HEK293 (cell line): ENCODE results near the gene USP2.

Experiments
- GFI1B ChIP-seq: fragments of 450-650 bp; formaldehyde crosslinking; IDR thresholded peaks from 2 replicates; pipeline ENCODE4 v1.5.1; 2016; ENCODE audit warnings: missing biosample characterization, missing genetic modification characterization
- GLIS2 ChIP-seq: fragments of 450-650 bp; formaldehyde crosslinking; IDR thresholded peaks from 2 replicates; pipeline ENCODE4 v1.5.1; 2016; ENCODE audit warnings: missing biosample characterization, missing genetic modification characterization
- REPIN1 ChIP-seq: fragments of 450-650 bp; formaldehyde crosslinking; IDR thresholded peaks from 2 replicates; pipeline ENCODE4 v1.5.1; 2017; ENCODE audit warnings: missing biosample characterization, missing genetic modification characterization, low read depth
- TSHZ1 ChIP-seq: fragments of 450-650 bp; formaldehyde crosslinking; IDR thresholded peaks from 2 replicates; pipeline ENCODE4 v1.5.1; 2016; ENCODE audit warnings: missing biosample characterization, missing genetic modification characterization, borderline replicate concordance
- ZFP3 ChIP-seq: fragments of 450-650 bp; formaldehyde crosslinking; IDR thresholded peaks from 2 replicates; pipeline ENCODE4 v1.5.1; 2016; ENCODE audit warnings: low read depth, missing biosample characterization, missing genetic modification characterization
- ZFP69B ChIP-seq: fragments of 450-650 bp; formaldehyde crosslinking; IDR thresholded peaks from 2 replicates; pipeline ENCODE4 v1.5.1; 2016; ENCODE audit warnings: missing biosample characterization, missing genetic modification characterization
- ZNF214 ChIP-seq: fragments of 450-650 bp; formaldehyde crosslinking; IDR thresholded peaks from 2 replicates; pipeline ENCODE4 v1.5.1; 2017; ENCODE audit warnings: missing biosample characterization, mild to moderate bottlenecking, missing genetic modification characterization, borderline replicate concordance
- ZNF350 ChIP-seq: fragments of 450-650 bp; formaldehyde crosslinking; IDR thresholded peaks from 2 replicates; pipeline ENCODE4 v1.5.0; 2017; ENCODE audit warnings: missing biosample characterization, mild to moderate bottlenecking, missing genetic modification characterization
- ZNF521 ChIP-seq: fragments of 450-650 bp; formaldehyde crosslinking; IDR thresholded peaks from 2 replicates; pipeline ENCODE4 v1.5.1; 2017; ENCODE audit warnings: missing biosample characterization, mild to moderate bottlenecking, missing genetic modification characterization
- ZNF610 ChIP-seq: fragments of 450-650 bp; formaldehyde crosslinking; IDR thresholded peaks from 2 replicates; pipeline ENCODE4 v1.5.1; 2016; ENCODE audit warnings: missing biosample characterization, missing genetic modification characterization, borderline replicate concordance
- ZNF664 ChIP-seq: fragments of 450-650 bp; formaldehyde crosslinking; IDR thresholded peaks from 2 replicates; pipeline ENCODE4 v1.5.1; 2016; ENCODE audit warnings: missing biosample characterization, missing genetic modification characterization
- ZNF677 ChIP-seq: fragments of 450-650 bp; IDR thresholded peaks from 2 replicates; pipeline ENCODE4 v1.5.0; 2018; ENCODE audit warnings: missing biosample characterization, mild to moderate bottlenecking, missing genetic modification characterization, moderate library complexity
- ZNF777 ChIP-seq: fragments of 450-650 bp; formaldehyde crosslinking; IDR thresholded peaks from 2 replicates; pipeline ENCODE4 v1.5.1; 2017; ENCODE audit warnings: missing biosample characterization, missing genetic modification characterization, borderline replicate concordance
- ZSCAN30 ChIP-seq: fragments of 450-650 bp; IDR thresholded peaks from 2 replicates; pipeline ENCODE4 v1.5.1; 2018; ENCODE audit warnings: missing biosample characterization, mild to moderate bottlenecking, missing genetic modification characterization, moderate library complexity
- TF ChIP-seq, protein P1 (sequence below): fragments of 450-650 bp; formaldehyde crosslinking; IDR thresholded peaks from 2 replicates; pipeline ENCODE4 v1.5.1; 2016; ENCODE audit warnings: missing biosample characterization, missing genetic modification characterization
- TF ChIP-seq, protein P2 (sequence below): fragments of 450-650 bp; formaldehyde crosslinking; IDR thresholded peaks from 2 replicates; pipeline ENCODE4 v1.5.1; 2016; ENCODE audit warnings: missing biosample characterization, missing genetic modification characterization
- TF ChIP-seq, protein P3 (sequence below): fragments of 450-650 bp; formaldehyde crosslinking; IDR thresholded peaks from 2 replicates; pipeline ENCODE4 v1.5.1; 2016; ENCODE audit warnings: missing biosample characterization, missing genetic modification characterization
- TF ChIP-seq, protein P4 (sequence below): fragments of 450-650 bp; formaldehyde crosslinking; IDR thresholded peaks from 2 replicates; pipeline ENCODE4 v1.5.1; 2017; ENCODE audit warnings: missing biosample characterization, missing genetic modification characterization
- TF ChIP-seq, protein P5 (sequence below): IDR thresholded peaks from 2 replicates; pipeline ENCODE4 v1.6.1; 2011; ENCODE audit warnings: mild to moderate bottlenecking, low read depth, low read length, borderline replicate concordance
- TF ChIP-seq, protein P6 (sequence below): fragments of 450-650 bp; formaldehyde crosslinking; IDR thresholded peaks from 2 replicates; pipeline ENCODE4 v1.5.1; 2017; ENCODE audit warnings: missing biosample characterization, missing genetic modification characterization
- TF ChIP-seq, protein P7 (sequence below): fragments of 450-650 bp; formaldehyde crosslinking; IDR thresholded peaks from 2 replicates; pipeline ENCODE4 v1.5.1; 2016; ENCODE audit warnings: missing biosample characterization, missing genetic modification characterization, low read depth
- TF ChIP-seq, protein P8 (sequence below): fragments of 450-650 bp; formaldehyde crosslinking; IDR thresholded peaks from 2 replicates; pipeline ENCODE4 v1.5.1; 2016; ENCODE audit warnings: missing biosample characterization, missing genetic modification characterization

The USP2 gene

GRCh38 chr11:119381181-119381988 lies at the start of gene USP2 (continued):
- TF ChIP-seq, protein P1, sequence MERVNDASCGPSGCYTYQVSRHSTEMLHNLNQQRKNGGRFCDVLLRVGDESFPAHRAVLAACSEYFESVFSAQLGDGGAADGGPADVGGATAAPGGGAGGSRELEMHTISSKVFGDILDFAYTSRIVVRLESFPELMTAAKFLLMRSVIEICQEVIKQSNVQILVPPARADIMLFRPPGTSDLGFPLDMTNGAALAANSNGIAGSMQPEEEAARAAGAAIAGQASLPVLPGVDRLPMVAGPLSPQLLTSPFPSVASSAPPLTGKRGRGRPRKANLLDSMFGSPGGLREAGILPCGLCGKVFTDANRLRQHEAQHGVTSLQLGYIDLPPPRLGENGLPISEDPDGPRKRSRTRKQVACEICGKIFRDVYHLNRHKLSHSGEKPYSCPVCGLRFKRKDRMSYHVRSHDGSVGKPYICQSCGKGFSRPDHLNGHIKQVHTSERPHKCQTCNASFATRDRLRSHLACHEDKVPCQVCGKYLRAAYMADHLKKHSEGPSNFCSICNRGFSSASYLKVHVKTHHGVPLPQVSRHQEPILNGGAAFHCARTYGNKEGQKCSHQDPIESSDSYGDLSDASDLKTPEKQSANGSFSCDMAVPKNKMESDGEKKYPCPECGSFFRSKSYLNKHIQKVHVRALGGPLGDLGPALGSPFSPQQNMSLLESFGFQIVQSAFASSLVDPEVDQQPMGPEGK (tag by site-specific recombination), result peak; percentile 96
- TF ChIP-seq, protein P2, sequence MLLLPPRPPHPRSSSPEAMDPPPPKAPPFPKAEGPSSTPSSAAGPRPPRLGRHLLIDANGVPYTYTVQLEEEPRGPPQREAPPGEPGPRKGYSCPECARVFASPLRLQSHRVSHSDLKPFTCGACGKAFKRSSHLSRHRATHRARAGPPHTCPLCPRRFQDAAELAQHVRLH, result no peak
- TF ChIP-seq GFI1B (no peak), ZNF777 (no peak), ZFP69B (tag by site-specific recombination) (peak; percentile 82), ZNF610 (tag by site-specific recombination) (no peak), ZNF664 (tag by site-specific recombination) (no peak), ZSCAN30 (no peak), ZNF677 (tag by site-specific recombination) (no peak), ZNF350 (tag by site-specific recombination) (no peak), TSHZ1 (no peak), ZNF214 (tag by site-specific recombination) (no peak), ZFP3 (tag by site-specific recombination) (no peak), GLIS2 (tag by site-specific recombination) (peak; percentile 95), REPIN1 (tag by site-specific recombination) (no peak), ZNF521 (tag by site-specific recombination) (no peak)
- TF ChIP-seq, protein P3, sequence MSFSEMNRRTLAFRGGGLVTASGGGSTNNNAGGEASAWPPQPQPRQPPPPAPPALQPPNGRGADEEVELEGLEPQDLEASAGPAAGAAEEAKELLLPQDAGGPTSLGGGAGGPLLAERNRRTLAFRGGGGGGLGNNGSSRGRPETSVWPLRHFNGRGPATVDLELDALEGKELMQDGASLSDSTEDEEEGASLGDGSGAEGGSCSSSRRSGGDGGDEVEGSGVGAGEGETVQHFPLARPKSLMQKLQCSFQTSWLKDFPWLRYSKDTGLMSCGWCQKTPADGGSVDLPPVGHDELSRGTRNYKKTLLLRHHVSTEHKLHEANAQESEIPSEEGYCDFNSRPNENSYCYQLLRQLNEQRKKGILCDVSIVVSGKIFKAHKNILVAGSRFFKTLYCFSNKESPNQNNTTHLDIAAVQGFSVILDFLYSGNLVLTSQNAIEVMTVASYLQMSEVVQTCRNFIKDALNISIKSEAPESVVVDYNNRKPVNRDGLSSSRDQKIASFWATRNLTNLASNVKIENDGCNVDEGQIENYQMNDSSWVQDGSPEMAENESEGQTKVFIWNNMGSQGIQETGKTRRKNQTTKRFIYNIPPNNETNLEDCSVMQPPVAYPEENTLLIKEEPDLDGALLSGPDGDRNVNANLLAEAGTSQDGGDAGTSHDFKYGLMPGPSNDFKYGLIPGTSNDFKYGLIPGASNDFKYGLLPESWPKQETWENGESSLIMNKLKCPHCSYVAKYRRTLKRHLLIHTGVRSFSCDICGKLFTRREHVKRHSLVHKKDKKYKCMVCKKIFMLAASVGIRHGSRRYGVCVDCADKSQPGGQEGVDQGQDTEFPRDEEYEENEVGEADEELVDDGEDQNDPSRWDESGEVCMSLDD (tag by site-specific recombination), result peak; percentile 85
- TF ChIP-seq, protein P4, sequence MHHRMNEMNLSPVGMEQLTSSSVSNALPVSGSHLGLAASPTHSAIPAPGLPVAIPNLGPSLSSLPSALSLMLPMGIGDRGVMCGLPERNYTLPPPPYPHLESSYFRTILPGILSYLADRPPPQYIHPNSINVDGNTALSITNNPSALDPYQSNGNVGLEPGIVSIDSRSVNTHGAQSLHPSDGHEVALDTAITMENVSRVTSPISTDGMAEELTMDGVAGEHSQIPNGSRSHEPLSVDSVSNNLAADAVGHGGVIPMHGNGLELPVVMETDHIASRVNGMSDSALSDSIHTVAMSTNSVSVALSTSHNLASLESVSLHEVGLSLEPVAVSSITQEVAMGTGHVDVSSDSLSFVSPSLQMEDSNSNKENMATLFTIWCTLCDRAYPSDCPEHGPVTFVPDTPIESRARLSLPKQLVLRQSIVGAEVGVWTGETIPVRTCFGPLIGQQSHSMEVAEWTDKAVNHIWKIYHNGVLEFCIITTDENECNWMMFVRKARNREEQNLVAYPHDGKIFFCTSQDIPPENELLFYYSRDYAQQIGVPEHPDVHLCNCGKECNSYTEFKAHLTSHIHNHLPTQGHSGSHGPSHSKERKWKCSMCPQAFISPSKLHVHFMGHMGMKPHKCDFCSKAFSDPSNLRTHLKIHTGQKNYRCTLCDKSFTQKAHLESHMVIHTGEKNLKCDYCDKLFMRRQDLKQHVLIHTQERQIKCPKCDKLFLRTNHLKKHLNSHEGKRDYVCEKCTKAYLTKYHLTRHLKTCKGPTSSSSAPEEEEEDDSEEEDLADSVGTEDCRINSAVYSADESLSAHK (tag by site-specific recombination), result no peak
- TF ChIP-seq, protein P5, sequence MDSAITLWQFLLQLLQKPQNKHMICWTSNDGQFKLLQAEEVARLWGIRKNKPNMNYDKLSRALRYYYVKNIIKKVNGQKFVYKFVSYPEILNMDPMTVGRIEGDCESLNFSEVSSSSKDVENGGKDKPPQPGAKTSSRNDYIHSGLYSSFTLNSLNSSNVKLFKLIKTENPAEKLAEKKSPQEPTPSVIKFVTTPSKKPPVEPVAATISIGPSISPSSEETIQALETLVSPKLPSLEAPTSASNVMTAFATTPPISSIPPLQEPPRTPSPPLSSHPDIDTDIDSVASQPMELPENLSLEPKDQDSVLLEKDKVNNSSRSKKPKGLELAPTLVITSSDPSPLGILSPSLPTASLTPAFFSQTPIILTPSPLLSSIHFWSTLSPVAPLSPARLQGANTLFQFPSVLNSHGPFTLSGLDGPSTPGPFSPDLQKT, result no peak
- TF ChIP-seq, protein P6, sequence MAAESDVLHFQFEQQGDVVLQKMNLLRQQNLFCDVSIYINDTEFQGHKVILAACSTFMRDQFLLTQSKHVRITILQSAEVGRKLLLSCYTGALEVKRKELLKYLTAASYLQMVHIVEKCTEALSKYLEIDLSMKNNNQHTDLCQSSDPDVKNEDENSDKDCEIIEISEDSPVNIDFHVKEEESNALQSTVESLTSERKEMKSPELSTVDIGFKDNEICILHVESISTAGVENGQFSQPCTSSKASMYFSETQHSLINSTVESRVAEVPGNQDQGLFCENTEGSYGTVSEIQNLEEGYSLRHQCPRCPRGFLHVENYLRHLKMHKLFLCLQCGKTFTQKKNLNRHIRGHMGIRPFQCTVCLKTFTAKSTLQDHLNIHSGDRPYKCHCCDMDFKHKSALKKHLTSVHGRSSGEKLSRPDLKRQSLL (tag by site-specific recombination), result peak; percentile 41; the same call in 1 of the 2 replicates
- TF ChIP-seq, protein P7, sequence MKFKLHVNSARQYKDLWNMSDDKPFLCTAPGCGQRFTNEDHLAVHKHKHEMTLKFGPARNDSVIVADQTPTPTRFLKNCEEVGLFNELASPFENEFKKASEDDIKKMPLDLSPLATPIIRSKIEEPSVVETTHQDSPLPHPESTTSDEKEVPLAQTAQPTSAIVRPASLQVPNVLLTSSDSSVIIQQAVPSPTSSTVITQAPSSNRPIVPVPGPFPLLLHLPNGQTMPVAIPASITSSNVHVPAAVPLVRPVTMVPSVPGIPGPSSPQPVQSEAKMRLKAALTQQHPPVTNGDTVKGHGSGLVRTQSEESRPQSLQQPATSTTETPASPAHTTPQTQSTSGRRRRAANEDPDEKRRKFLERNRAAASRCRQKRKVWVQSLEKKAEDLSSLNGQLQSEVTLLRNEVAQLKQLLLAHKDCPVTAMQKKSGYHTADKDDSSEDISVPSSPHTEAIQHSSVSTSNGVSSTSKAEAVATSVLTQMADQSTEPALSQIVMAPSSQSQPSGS (tag by site-specific recombination), result peak; percentile 53; the same call in 1 of the 2 replicates
- TF ChIP-seq, protein P8, sequence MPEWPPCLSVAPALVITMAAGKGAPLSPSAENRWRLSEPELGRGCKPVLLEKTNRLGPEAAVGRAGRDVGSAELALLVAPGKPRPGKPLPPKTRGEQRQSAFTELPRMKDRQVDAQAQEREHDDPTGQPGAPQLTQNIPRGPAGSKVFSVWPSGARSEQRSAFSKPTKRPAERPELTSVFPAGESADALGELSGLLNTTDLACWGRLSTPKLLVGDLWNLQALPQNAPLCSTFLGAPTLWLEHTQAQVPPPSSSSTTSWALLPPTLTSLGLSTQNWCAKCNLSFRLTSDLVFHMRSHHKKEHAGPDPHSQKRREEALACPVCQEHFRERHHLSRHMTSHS (tag by site-specific recombination), result no peak
